Ishikawa (cell line): ENCODE results near the gene F2R.

Experiments used
- CEBPB ChIP-seq: IDR thresholded peaks from 2 replicates; pipeline ENCODE4 v1.6.1; 2012
- EP300 ChIP-seq: IDR thresholded peaks from 2 replicates; pipeline ENCODE4 v1.6.1; 2012; ENCODE audit warnings: borderline replicate concordance
- FOXM1 ChIP-seq: IDR thresholded peaks from 2 replicates; pipeline ENCODE4 v1.6.1; 2012; ENCODE audit warnings: low read depth, borderline replicate concordance
- NFIC ChIP-seq: IDR thresholded peaks from 2 replicates; pipeline ENCODE4 v1.6.1; 2012
- RAD21 ChIP-seq: IDR thresholded peaks from 2 replicates; pipeline ENCODE4 v1.6.1; 2012; ENCODE audit warnings: low read depth
- REST ChIP-seq: IDR thresholded peaks from 2 replicates; pipeline ENCODE4 v1.6.1; 2012; ENCODE audit warnings: low read depth, mild to moderate bottlenecking
- TAF1 ChIP-seq: IDR thresholded peaks from 2 replicates; pipeline ENCODE4 v1.6.1; 2012; ENCODE audit warnings: low read depth, mild to moderate bottlenecking
- TCF12 ChIP-seq: IDR thresholded peaks from 2 replicates; pipeline ENCODE4 v1.6.1; 2012; ENCODE audit warnings: low read depth
- USF1 ChIP-seq: IDR thresholded peaks from 2 replicates; pipeline ENCODE4 v1.6.1; 2012
- TF ChIP-seq, protein P1 (sequence below): IDR thresholded peaks from 2 replicates; pipeline ENCODE4 v1.6.1; 2012

The F2R gene

DNA sequence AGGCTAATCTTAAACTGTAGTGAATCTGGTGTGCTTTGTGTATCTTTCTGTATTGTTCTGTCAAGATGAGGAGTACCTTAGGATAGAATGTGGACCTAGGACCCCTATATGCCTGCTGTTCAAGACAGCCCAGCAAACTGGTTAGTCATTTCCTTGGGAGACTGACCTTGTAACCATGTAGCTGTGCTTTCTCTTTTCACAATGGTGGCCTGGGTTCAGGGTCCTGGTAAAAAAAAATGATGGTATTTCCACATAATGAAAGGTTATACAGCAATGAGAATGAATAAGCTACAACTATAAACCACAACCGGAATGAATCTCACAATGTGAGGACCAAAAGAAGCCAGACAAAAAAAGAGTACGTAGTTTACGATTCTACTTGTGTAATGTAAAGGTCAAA, 66.5 kb downstream of the F2R start:
- no peak for TF ChIP-seq TCF12
- TF ChIP-seq USF1 = no peak
- TF ChIP-seq FOXM1 = no peak
- TF ChIP-seq, protein P1, sequence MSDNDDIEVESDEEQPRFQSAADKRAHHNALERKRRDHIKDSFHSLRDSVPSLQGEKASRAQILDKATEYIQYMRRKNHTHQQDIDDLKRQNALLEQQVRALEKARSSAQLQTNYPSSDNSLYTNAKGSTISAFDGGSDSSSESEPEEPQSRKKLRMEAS = no peak
- no peak for TF ChIP-seq CEBPB
- no peak for TF ChIP-seq REST
- TF ChIP-seq TAF1 = no peak
- TF ChIP-seq NFIC = no peak
- TF ChIP-seq EP300 = no peak
- no peak for TF ChIP-seq RAD21
